ENCODE data around the gene MAGI3.

The MAGI3 gene

DNA sequence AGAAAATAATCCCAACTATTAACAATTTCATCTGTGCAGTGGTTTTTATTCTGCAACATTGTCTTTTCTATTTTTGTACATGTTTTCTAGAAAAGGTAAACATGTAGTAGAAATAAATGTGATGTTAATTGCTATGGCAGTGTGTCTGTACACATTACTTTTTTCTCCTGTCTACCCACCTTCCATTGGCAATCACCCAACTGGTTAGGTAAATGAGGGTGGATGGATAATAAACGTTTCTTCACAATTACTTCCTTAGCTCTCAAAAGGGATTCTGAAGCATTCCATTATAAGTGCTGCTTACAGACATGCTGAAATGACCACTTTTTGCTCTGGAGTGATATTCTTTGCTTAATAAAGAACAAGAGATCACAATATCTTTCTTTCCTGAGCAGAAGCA is 61.4 kb downstream of the MAGI3 start:
- Histone ChIP-seq H3K36me3 (ENCODE audit: control insufficient read depth, insufficient read depth, low read length) (no peaks in the 10 kb centered on the region), H2BK120ac (ENCODE audit: low read depth, low read length) (no peak overlapping the region), H3K9ac (ENCODE audit: low read length) (no peak overlapping the region), H3K4me1 (ENCODE audit: control insufficient read depth, low read depth, low read length) (no peaks in the 10 kb centered on the region), H3K27ac (ENCODE audit: low read depth, low read length) (no peak overlapping the region), H4K8ac (ENCODE audit: low read depth, low read length) (no peak overlapping the region), H2BK15ac (replicated peaks; ENCODE audit: low read depth) (no peak overlapping the region), H3K4me3 (ENCODE audit: low read length) (no peak overlapping the region), H3K27me3 (ENCODE audit: insufficient read depth, low read length, poor library complexity) (no peaks in the 10 kb centered on the region), H2AK5ac (ENCODE audit: low read length) (no peak overlapping the region), H3K79me2 (ENCODE audit: control insufficient read depth, insufficient read depth, low read length) (no peaks in the 10 kb centered on the region), H3K23ac (ENCODE audit: low read length) (no peak overlapping the region), H2BK5ac (ENCODE audit: low read length) (no peak overlapping the region), H3K4ac (ENCODE audit: low read depth, low read length) (no peak overlapping the region), H3K79me1 (ENCODE audit: low read length) (no peaks in the 10 kb centered on the region), H3K18ac (ENCODE audit: low read length) (no peak overlapping the region), H3K4me2 (ENCODE audit: low read length) (no peak overlapping the region), H3K56ac (ENCODE audit: low read length) (no peak overlapping the region), H4K5ac (ENCODE audit: low read length) (no peak overlapping the region)
- no peak for DNase-seq
- no CpG with 5 or more reads among the region's 1 CpG for WGBS (ENCODE audit: extremely low coverage, insufficient coverage, low lambda C conversion rate)

DNA sequence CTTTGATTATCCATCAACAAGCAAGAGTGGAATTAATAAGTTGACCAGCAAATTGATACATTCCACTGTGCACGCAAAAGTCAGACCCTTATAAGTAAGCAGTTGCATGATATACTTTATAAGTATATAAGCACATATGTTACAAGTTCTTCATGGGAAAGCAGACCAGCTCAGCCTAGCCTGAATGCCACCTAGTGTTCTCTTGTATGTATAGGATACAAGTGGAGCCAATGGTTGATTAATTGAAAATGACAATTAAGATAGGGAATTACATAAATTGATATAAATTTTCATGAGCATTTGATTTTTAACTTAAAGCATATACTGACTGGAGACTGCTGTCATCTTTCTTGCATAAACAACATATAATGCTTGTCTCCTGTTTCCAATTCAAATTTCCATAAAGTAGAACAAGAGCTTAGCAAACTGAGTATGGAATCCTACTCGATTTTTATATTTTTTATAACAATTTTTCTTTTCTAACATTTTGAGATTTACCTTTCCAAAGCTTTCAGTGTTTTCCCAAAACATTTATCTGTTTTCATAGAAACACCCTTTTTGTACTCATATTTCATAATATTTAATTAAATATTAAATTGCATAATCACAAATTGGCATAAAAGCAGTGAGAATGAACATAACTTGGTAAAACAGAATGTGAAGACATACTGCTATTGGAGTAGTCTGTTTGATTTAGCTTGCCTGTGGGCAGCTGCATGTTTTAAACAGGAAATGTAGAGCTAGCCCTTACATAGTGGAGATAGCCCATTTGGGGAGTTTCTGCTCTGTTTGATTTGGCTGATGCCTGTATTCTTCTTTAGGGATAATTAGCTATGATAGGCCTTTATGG is 62.8 kb downstream of the MAGI3 start:
- H3K4ac ChIP-seq (ENCODE audit: low read depth, low read length), result no peak overlapping the region
- H2BK120ac ChIP-seq (ENCODE audit: low read depth, low read length), result no peak overlapping the region
- WGBS (ENCODE audit: extremely low coverage, insufficient coverage, low lambda C conversion rate), result 100% methylated on average over 1 of the region's 2 CpGs
- H3K4me3 ChIP-seq (ENCODE audit: low read length), result no peak overlapping the region
- DNase-seq, result peak; percentile 41
- no peak overlapping the region for H2BK15ac ChIP-seq (replicated peaks; ENCODE audit: low read depth)
- no peaks in the 10 kb centered on the region for H3K27me3 ChIP-seq (ENCODE audit: insufficient read depth, low read length, poor library complexity)
- no peaks in the 10 kb centered on the region for H3K79me2 ChIP-seq (ENCODE audit: control insufficient read depth, insufficient read depth, low read length)
- no peak overlapping the region for H2AK5ac ChIP-seq (ENCODE audit: low read length)
- H3K4me2 ChIP-seq (ENCODE audit: low read length), result no peak overlapping the region
- H4K8ac ChIP-seq (ENCODE audit: low read depth, low read length), result no peak overlapping the region
- H2BK5ac ChIP-seq (ENCODE audit: low read length), result no peak overlapping the region
- no peak overlapping the region for H3K23ac ChIP-seq (ENCODE audit: low read length)
- H3K79me1 ChIP-seq (ENCODE audit: low read length), result peaks cover 4% of the 10 kb centered on the region
- no peak overlapping the region for H3K18ac ChIP-seq (ENCODE audit: low read length)
- H3K9ac ChIP-seq (ENCODE audit: low read length), result no peak overlapping the region
- H3K4me1 ChIP-seq (ENCODE audit: control insufficient read depth, low read depth, low read length), result no peaks in the 10 kb centered on the region
- H4K5ac ChIP-seq (ENCODE audit: low read length), result no peak overlapping the region
- H3K27ac ChIP-seq (ENCODE audit: low read depth, low read length), result no peak overlapping the region
- no peak overlapping the region for H3K56ac ChIP-seq (ENCODE audit: low read length)
- H3K36me3 ChIP-seq (ENCODE audit: control insufficient read depth, insufficient read depth, low read length), result no peaks in the 10 kb centered on the region

DNA sequence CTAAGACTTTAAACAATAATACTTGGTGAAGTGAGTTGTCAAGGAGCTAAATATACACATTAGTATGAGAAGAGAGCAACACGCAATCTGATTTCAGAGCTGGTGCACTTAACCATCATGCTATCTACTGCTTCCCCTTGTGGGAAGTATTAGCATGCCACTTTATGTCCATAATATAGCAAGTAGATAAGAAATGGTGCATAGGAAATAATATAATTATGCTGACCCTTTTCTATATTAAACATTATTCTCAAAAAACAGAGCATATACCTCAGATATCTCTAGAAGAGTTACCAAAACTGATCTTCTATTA is 63.4 kb downstream of the MAGI3 start:
- WGBS (ENCODE audit: extremely low coverage, insufficient coverage, low lambda C conversion rate), result no CpG with 5 or more reads among the region's 1 CpG

DNA sequence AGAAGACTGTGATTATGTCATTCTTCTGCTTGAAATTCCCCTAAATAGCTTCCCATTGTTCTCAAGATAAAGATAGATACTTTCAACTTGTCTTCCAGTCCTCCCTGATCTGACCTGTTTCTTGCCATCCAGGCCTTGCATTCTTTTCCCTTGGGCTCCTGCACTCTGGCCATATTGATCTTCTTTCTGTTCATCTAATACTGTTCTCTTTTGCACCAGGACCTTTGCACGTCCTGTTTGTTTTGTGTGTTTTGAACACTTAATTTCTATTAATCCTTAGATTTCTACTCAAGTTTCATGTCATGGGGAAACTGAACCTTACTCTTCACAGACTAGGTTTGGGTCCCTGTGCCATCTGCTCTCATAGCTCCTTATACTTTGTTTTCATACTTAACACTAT is 65.1 kb downstream of the MAGI3 start:
- H3K9ac ChIP-seq (ENCODE audit: low read length), result no peak overlapping the region
- H3K23ac ChIP-seq (ENCODE audit: low read length), result no peak overlapping the region
- no peak overlapping the region for H2AK5ac ChIP-seq (ENCODE audit: low read length)
- no peak overlapping the region for H3K4me3 ChIP-seq (ENCODE audit: low read length)
- no CpG with 5 or more reads among the region's 1 CpG for WGBS (ENCODE audit: extremely low coverage, insufficient coverage, low lambda C conversion rate)
- no peak overlapping the region for H4K5ac ChIP-seq (ENCODE audit: low read length)
- no peaks in the 10 kb centered on the region for H3K36me3 ChIP-seq (ENCODE audit: control insufficient read depth, insufficient read depth, low read length)
- DNase-seq, result no peak
- H3K27me3 ChIP-seq (ENCODE audit: insufficient read depth, low read length, poor library complexity), result no peaks in the 10 kb centered on the region
- H3K4me2 ChIP-seq (ENCODE audit: low read length), result no peak overlapping the region
- no peak overlapping the region for H3K27ac ChIP-seq (ENCODE audit: low read depth, low read length)
- H4K8ac ChIP-seq (ENCODE audit: low read depth, low read length), result no peak overlapping the region
- no peak overlapping the region for H2BK15ac ChIP-seq (replicated peaks; ENCODE audit: low read depth)
- H3K79me1 ChIP-seq (ENCODE audit: low read length), result peaks cover 4% of the 10 kb centered on the region
- no peak overlapping the region for H3K18ac ChIP-seq (ENCODE audit: low read length)
- no peak overlapping the region for H2BK120ac ChIP-seq (ENCODE audit: low read depth, low read length)
- no peak overlapping the region for H3K4ac ChIP-seq (ENCODE audit: low read depth, low read length)
- H3K4me1 ChIP-seq (ENCODE audit: control insufficient read depth, low read depth, low read length), result no peaks in the 10 kb centered on the region
- H2BK5ac ChIP-seq (ENCODE audit: low read length), result no peak overlapping the region
- H3K56ac ChIP-seq (ENCODE audit: low read length), result no peak overlapping the region
- no peaks in the 10 kb centered on the region for H3K79me2 ChIP-seq (ENCODE audit: control insufficient read depth, insufficient read depth, low read length)

More for the DNA sequence above, 63.4 kb downstream of the MAGI3 start:
- Histone ChIP-seq H4K8ac (ENCODE audit: low read depth, low read length) (no peak overlapping the region), H3K79me2 (ENCODE audit: control insufficient read depth, insufficient read depth, low read length) (no peaks in the 10 kb centered on the region), H2BK120ac (ENCODE audit: low read depth, low read length) (no peak overlapping the region), H2AK5ac (ENCODE audit: low read length) (no peak overlapping the region), H3K79me1 (ENCODE audit: low read length) (peaks cover 4% of the 10 kb centered on the region), H2BK5ac (ENCODE audit: low read length) (no peak overlapping the region), H3K56ac (ENCODE audit: low read length) (no peak overlapping the region), H3K9ac (ENCODE audit: low read length) (no peak overlapping the region), H3K4ac (ENCODE audit: low read depth, low read length) (no peak overlapping the region), H3K27me3 (ENCODE audit: insufficient read depth, low read length, poor library complexity) (no peaks in the 10 kb centered on the region), H2BK15ac (replicated peaks; ENCODE audit: low read depth) (no peak overlapping the region), H3K36me3 (ENCODE audit: control insufficient read depth, insufficient read depth, low read length) (no peaks in the 10 kb centered on the region), H3K18ac (ENCODE audit: low read length) (no peak overlapping the region), H3K4me2 (ENCODE audit: low read length) (no peak overlapping the region), H3K4me3 (ENCODE audit: low read length) (no peak overlapping the region), H4K5ac (ENCODE audit: low read length) (no peak overlapping the region), H3K27ac (ENCODE audit: low read depth, low read length) (no peak overlapping the region), H3K23ac (ENCODE audit: low read length) (no peak overlapping the region), H3K4me1 (ENCODE audit: control insufficient read depth, low read depth, low read length) (no peaks in the 10 kb centered on the region)
- DNase-seq, result no peak

DNA sequence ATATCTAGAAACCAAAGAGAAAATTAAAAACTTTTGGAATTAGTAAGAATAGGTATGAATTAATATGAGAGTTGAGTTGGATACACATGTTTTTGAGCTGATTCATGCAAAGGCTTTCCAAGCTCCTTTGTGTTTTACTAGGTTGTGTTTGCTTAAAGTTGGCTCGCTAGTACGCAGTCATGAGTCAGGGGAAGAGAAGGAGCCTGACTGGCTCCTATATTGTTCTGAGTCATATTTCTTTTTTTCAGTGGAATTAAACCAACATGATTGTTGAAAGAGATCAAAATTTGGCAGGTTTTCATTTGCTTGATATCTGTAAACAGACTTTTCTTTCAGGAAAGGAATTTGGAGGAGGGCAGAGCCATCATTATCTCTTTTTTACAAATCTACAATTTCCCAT is 66.7 kb downstream of the MAGI3 start:
- no CpG with 5 or more reads among the region's 2 CpGs for WGBS (ENCODE audit: extremely low coverage, insufficient coverage, low lambda C conversion rate)
- Histone ChIP-seq H3K4me2 (ENCODE audit: low read length) (no peak overlapping the region), H4K5ac (ENCODE audit: low read length) (no peak overlapping the region), H4K8ac (ENCODE audit: low read depth, low read length) (no peak overlapping the region), H2BK5ac (ENCODE audit: low read length) (no peak overlapping the region), H2BK15ac (replicated peaks; ENCODE audit: low read depth) (no peak overlapping the region), H3K4ac (ENCODE audit: low read depth, low read length) (no peak overlapping the region), H3K4me3 (ENCODE audit: low read length) (no peak overlapping the region), H3K18ac (ENCODE audit: low read length) (no peak overlapping the region), H3K56ac (ENCODE audit: low read length) (no peak overlapping the region), H3K4me1 (ENCODE audit: control insufficient read depth, low read depth, low read length) (no peaks in the 10 kb centered on the region), H3K23ac (ENCODE audit: low read length) (no peak overlapping the region), H3K36me3 (ENCODE audit: control insufficient read depth, insufficient read depth, low read length) (no peaks in the 10 kb centered on the region), H3K79me1 (ENCODE audit: low read length) (peaks cover 4% of the 10 kb centered on the region), H3K79me2 (ENCODE audit: control insufficient read depth, insufficient read depth, low read length) (no peaks in the 10 kb centered on the region), H2BK120ac (ENCODE audit: low read depth, low read length) (no peak overlapping the region), H3K9ac (ENCODE audit: low read length) (no peak overlapping the region), H2AK5ac (ENCODE audit: low read length) (no peak overlapping the region), H3K27me3 (ENCODE audit: insufficient read depth, low read length, poor library complexity) (no peaks in the 10 kb centered on the region), H3K27ac (ENCODE audit: low read depth, low read length) (no peak overlapping the region)
- peak; percentile 6 for DNase-seq

DNA sequence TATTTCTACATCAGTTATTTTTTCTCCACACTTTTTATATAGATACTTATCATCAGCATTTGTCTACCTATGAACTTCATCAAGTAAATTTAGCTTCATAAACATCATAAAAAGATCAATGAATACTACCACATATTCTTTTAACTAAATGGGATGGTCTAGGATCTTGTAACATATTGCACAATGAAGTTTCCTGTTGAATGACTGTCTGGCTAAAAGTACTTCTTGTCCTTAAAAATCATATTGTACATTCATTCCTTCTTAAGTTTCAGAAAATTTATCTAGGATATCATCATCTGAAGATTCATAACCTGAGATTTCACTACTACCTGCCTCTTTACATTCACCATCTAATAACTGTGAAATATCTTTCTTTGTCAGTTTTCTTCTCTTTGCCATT is 69.0 kb downstream of the MAGI3 start:
- DNase-seq, result no peak
- Histone ChIP-seq H4K8ac (ENCODE audit: low read depth, low read length) (no peak overlapping the region), H3K4me1 (ENCODE audit: control insufficient read depth, low read depth, low read length) (no peaks in the 10 kb centered on the region), H3K23ac (ENCODE audit: low read length) (no peak overlapping the region), H3K27me3 (ENCODE audit: insufficient read depth, low read length, poor library complexity) (no peaks in the 10 kb centered on the region), H3K27ac (ENCODE audit: low read depth, low read length) (no peak overlapping the region), H3K36me3 (ENCODE audit: control insufficient read depth, insufficient read depth, low read length) (no peaks in the 10 kb centered on the region), H2AK5ac (ENCODE audit: low read length) (no peak overlapping the region), H2BK5ac (ENCODE audit: low read length) (no peak overlapping the region), H3K4ac (ENCODE audit: low read depth, low read length) (no peak overlapping the region), H3K18ac (ENCODE audit: low read length) (no peak overlapping the region), H3K4me3 (ENCODE audit: low read length) (no peak overlapping the region), H3K79me2 (ENCODE audit: control insufficient read depth, insufficient read depth, low read length) (no peaks in the 10 kb centered on the region), H3K56ac (ENCODE audit: low read length) (no peak overlapping the region), H2BK120ac (ENCODE audit: low read depth, low read length) (no peak overlapping the region), H3K4me2 (ENCODE audit: low read length) (no peak overlapping the region), H3K79me1 (ENCODE audit: low read length) (peaks cover 4% of the 10 kb centered on the region), H3K9ac (ENCODE audit: low read length) (no peak overlapping the region), H4K5ac (ENCODE audit: low read length) (no peak overlapping the region), H2BK15ac (replicated peaks; ENCODE audit: low read depth) (no peak overlapping the region)

Data from mesendoderm (in vitro differentiated cells).